ENCODE results near the gene RAC3.

Gene RAC3

DNA sequence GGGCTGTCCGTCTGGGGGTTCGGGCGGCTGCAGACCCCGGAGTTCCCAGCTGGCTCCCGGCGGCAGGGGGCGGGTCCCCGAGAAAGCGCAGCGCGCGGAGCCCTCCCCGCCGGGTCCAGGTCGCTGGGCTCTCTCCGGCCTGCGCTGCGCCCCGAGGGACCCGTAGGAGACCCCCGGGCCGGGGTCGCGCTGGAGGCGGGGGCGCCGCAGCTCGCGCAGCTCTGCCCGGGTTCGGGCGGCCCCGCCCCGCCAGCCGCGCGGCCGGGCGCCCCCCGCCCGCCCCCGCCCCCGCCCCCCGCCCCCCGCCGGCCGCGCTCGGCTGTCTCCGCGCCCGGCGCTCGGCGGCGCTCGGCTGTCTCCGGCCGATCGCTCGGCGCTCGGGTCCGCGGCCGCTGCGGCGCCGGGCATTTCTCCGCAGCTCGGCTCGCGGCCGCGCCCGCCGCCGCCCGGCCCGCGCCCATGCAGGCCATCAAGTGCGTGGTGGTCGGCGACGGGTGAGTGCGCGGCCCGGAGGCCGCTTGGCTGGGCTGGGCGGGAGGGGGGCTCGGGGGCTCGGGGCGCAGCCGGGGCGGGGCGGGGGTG is at the start of gene RAC3:
RAC3 (plus strand) TSS at position 376 of the 582 bp plus-strand sequence; CDS start at position 460, 84 bp downstream.
- DNase-seq: no peak

DNA sequence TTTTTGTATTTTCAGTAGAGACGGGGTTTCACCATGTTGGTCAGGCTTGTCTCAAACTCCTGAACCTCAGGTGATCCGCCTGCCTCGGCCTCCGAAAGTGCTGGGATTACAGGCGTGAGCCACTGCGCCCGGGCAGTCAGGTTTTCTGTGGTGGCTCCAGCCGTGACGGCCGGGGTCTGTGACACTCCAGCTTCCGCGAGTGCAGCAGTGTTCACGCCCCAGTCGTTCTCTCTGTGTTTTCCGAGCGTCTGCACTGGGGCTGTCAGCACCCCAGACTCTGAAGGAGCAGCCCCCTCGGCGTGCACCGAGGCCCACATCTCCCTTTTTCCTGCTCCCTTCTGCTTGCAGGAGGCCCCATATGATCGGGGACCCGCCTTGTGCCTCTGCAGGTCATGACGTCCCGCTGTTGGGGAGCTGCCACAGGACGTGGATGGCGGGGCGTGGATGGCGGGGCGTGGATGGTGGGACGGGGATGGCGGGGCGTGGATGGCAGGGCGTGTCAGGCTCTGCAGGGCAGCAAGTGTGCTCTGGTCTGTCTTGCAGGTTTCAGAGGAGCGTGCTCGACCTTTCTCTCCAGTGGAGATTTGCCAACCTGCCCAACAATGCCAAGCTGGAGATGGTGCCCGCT is 48.4 kb upstream of the RAC3 start:
- DNase-seq: no peak

DNA sequence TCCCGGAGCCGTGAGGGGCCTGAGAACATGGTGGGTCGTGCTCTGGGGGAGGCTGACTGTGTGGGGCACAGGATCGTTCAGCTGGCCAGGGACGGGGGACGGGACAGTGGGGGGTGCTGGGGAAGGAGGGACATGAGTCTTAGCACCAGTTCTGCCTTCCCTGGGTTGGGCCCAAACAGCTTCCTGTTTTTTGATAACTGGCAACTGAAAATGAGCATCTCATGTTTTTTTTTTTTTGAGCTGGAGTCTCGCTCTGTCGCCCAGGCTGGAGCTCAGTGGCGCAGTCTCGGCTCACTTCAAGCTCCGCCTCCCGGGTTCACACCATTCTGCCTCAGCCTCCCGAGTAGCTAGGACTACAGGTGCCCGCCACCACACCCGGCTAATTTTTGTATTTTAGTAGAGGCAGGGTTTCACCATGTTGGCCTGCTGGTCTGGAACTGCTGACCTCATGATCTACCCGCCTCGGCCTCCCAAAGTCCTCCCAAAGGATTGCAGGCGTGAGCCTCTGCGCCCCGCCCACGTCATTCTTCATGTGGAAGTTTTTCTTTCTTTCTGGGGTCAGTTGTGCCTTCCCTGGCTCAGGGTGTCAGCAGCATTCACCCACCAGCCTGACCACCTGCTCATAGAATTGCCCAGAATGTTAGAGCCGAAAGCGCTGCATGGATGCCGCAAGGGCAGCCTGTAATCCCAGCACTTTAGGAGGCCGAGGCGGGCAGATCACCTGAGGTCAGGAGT is 47.7 kb upstream of the RAC3 start:
- no peak for DNase-seq

DNA sequence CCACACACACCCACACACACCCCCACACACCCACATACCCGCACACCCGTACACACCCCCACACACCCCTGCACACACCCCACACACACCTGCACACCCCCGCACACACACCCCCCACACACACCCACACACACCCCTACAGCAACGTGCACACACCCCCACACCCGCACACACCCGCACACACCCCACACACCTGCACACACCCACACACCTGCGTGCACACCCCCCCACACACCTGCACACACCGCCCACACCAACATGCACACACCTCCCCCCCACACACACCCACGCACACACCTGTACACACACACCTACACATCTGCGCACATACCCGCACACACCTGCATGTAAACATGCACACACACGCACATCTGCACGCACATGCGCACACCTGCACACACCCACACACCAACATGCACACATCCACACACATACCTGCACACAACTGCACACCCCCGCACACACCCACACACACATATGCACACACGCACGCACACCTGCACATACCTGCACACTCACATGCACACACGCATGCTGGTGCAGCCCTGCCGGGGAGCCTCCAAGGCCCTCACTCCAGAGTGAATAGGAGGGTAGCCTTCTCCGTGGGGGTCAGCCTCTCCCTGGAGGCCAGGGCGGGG is 46.6 kb upstream of the RAC3 start:
- no peak for DNase-seq

DNA sequence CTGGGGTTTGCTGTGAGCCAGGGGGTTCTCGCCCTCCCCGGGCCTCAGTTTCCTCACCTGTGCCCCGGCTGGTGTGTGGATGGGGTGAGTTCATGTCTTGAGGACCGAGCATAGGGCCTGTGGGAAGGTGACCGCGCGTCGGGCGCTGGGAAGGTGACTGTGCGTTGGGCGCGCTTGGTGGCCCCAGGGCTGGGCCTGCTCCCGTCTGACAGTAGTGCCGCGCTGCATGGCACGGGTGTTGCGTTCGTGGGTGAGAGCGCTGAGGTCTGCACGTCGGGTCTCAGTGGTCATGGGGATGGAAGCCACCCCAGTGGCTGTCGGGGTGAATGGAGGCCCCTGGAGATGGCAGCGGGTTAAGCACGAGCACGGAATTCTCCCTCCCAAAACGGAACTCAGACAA is 44.9 kb upstream of the RAC3 start:
- no peak for DNase-seq

DNA sequence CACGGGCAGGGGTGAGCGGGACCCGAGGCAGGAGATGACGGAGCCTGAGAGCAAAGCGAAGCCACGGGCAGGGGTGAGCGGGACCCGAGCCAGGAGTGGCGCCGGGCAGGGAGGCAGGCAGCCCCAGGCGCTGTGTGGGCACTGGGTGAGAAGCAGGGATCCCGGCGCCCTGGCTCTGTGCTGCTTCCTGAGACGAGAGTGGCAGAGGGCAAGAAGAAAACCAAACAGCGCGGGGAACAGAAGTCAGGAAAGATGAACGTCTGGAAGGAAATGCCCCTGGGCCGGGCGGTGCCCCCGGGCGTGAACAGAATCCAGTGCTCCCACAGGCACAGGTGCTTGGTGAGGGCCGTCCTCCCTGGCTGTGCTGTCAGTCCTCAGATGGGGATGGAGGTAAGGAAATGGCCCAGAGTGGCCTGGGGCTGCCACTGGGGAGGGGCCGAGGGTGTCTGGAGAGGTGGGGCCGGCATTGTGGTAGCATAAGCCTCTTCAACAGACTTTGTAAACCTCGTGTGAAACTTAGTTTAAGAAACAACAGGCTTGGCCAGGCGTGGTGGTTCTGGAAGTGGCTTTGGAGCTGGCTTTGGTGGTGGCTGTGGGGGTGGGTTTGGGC is 44.2 kb upstream of the RAC3 start:
- DNase-seq: no peak

DNA sequence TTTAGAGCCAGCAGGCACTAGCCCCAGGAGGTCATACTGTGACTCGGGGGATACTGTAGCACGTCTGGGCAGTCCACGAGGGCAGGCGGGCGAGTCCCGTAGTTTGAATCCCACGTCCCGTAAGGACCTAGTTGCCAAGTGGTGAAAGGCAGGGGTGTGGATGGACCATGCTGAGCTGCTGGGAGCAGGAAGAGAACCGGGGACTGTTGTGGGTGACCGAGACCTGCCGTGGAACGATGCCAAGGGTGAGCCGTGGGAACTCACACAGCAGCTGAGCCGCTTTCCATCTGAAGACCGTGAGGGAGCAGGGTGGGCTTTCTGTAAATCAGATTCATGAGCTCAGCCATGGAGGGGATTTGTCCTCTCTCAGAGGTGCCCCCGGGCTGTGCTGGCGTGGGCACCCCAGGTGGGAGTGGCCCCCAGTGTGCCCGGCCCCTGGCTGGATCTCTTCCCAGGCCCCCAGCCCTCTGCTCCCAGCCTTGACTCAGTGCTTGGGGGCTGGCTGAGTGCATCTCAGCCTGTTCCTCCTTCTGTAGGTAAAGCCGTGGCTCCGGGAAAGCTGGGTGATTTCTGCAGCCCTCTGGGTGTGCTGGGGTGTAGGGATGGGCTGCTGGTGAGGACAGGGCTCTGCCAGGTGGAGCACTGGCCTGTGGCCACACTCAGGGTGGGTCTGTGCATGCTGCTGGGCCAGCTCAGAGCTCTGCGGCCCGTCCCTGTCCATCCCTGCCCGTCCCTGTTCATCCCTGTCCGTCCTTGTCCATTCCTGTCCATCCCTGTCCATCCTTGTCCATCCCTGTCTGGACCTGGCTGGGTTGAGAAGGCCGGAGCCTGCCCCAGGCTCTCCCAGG is 40.4 kb upstream of the RAC3 start:
- no peak for DNase-seq

DNA sequence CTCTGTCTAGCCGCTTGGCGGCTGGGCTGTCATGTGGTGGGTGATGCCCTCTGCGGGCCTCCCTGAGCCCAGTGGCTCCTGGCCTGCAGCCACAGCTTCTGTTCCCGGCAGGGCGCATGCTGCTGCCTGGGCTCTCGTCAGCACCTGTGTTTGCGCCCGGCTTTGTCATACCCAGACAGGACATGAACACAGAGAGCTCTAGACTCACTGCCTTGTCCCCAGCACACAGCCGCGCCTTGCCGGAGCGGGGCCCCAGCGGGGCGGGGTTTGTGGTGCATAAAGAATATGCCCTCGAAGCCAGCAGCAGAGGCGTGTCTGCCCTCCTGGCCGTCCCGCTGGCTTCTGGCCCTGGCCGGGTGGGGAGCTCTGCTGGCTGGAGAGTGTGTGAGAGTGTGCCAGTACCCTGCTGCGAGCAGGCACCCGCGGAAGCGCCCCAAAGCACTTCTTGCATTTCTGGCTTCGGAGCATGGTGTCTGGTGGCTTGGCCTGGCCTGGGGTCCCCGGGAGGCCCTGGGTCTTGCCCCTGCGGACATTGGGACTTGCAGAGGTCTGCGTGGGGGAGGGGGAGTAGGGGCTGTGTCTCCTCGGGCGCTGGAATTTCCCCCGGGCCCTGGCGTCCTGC is 39.7 kb upstream of the RAC3 start:
- DNase-seq: no peak

DNA sequence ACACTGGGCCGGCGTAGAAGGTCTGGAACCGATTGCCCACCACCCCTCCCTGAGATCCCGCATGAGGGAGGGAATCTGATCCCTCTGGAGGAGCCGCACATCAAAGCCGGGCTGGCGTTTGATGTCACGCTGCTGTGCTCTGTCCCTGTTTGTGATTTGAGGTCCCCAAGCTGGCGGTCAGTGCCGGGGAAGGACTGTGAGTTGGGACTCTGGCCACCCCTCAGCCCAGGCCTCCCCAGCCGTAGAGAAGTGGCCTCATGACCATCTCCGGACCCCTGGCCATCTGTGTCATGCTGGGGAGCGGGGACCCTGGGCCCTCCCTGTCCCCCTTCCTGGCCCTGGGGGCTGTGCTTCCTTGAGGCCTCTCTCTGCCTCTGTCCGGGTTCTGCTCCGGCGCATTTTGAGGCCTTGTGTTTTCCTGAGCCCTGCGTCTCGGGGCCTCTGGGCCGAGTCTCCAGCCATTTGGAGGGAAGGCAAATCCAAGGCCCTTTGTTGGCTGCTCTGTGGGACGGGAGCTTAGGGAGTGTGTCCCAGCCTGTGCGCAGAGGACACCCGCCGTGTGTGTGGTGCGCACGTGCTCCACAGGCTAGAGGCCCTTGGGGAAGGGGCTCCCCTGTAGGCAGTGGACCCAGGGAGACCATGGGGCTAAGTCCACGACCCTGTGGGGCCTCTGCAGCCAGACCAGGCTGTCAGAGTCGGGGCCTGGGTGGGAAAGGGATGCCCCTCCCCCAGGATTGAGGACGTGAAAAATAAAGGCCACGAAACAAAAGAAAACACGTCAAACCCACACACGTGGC is 39.0 kb upstream of the RAC3 start:
- no peak for DNase-seq

DNA sequence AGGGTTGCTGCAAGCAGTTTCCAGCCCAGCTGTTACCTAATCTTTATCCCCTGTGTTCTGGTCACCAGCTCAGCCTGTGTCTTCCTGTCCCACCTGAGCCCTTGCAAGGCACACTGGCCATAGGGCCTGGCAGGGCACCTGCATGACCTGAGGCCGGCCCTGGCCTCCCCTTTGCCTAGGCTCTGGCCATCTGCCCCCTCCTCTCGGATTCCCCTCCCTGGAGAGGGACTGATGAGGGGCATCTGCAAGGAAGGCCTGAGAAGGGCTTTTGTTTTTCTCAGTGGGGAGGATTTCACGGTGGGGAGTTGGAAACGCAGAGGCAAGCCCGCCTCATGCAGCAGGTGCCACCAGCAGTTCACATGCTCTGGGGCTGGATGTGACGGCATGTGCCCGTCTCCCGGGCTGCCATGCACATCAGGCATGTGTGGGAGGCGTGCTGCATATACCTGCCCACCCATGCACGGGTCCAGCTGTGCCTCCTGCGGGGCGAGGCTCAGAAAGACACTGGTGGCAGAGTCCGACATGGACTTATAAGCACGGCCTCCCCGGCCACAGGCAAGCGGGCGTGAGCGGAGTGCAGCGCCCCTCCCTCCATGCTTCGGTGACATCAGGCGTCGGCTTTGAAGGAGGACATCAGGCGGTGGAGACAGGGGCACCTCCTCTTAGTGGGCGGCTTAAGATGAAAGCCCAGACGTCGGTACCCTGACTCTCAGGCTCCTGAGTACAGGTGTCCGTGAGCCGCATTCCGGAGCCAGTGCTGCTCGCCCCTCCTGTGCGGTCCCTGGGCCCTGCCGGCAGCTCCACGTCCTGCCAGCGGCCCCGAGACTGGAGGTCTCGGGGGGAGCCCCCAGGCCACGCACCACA is 37.5 kb upstream of the RAC3 start:
- DNase-seq: no peak

DNA sequence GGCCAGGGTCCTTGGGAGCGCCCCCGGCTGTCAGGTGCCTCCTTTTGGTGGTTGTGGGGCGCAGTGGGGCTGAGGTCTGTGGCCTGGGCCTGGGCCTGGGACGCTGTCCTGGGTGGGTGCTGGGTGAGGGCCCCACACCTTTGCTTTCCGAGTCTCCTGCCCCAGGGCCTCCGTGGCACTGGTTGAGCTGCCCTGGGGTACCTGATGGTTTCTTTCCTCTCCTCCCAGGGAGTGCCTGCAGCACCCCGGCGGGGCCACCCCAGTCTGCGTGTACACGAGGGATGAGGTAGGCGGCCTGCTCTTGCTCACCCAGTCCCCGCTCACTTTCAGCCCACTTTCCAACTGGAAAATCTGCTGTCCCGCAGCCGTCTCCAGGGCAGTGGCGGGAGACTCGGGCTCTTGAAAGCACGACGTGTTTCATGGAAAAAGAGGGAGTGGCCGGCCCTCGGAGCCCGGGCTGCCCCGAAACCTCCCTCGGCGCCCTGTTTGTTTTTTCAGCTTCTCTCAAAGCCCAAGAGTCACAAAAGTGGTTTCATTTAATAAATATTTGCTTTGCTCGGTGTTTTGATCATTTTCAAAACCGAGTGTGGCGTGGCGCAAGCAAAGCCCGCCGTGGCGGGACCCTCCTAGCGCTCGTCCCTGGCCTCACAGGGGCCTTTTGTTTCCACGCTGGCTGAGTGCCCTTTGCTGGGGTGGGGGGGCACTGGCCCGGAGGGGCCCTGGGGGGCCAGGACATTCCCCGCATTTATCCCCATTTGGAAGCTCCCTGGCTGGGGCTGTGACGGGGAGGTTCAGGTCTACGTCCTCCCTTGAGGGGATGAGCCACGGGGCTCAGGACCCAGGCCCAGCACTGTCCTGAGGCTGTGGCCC is 36.6 kb upstream of the RAC3 start:
- DNase-seq: no peak

DNA sequence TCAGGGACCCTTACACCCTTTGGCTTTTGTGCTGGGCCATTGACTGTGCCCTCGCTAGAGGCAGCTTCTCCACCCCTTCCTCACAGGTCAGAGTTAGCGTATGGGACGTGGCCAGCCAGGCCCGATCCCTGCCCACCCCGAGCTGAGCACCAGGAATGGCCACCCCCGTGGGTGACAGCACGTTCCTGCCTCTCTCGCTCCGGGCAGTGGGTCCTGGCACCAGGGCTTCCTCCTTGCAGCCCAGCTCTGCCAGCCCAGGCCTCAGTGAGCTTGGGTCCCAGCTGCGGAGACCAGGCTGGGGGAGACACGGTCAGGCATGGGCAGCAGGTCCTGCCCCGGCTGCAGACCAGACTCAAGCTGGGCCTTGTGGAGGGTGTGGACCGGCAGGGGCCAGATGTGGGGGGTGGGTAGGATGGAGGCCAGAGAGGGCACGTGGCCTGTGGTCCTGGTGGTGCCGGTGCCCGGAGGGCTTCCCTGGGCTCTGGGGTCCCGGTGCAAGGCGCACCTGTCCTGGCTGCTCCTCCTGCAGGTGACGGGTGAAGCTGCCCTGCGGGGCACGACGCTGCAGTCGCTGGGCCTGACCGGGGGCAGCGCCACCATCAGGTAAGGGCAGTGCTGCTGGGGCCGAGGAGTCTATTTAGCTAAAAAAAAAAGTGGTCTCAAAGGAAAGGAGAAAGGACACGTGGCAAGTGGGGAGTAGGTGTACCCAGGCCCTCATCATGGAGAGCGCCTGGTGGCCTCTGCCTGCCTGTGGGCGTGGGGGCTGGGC is 35.8 kb upstream of the RAC3 start:
- no peak for DNase-seq

DNA sequence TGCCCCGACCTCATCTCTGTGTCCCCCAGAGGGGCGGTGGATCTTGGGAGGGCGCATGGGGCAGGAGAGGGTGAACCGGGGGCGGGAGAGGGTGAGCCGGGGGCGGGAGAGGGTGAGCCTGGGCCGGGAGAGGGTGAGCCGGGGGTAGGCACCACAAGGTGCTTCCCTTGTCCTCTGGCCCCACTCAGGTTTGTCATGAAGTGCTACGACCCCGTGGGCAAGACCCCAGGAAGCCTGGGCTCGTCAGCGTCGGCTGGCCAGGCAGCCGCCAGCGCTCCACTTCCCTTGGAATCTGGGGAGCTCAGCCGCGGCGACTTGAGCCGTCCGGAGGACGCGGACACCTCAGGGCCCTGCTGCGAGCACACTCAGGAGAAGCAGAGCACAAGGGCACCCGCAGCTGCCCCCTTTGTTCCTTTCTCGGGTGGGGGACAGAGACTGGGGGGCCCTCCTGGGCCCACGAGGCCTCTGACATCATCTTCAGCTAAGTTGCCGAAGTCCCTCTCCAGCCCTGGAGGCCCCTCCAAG is 35.2 kb upstream of the RAC3 start:
- no peak for DNase-seq

DNA sequence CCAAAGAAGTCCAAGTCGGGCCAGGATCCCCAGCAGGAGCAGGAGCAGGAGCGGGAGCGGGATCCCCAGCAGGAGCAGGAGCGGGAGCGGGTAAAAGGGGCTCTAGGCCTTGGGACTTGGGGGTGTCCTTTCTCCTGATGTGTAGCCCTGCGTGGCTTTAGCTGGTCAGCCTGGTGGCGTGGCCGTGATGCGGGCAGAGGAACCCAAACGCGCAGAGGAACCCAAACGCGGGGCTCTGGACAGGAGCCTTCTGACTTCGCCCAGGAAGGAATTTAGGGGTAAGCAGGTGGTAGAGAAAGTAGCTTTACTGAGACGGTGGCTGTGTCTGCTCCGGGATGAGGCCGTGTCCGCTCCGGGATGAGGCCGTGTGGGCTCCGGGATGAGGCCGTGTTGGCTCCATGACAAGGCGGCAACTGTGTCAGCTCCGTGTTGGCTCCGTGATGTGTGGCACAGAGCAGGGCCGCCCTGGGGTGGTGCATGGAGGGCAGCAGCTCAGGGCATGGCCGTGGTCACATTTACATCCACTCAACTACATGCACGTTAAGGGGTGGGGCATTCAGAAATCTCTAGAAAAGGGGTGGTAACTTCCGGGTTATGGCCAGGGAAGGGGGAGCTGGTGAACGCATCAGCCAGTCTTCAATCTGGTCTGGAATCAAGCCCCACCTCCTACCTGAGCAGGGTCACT is 34.6 kb upstream of the RAC3 start:
- no peak for DNase-seq

DNA sequence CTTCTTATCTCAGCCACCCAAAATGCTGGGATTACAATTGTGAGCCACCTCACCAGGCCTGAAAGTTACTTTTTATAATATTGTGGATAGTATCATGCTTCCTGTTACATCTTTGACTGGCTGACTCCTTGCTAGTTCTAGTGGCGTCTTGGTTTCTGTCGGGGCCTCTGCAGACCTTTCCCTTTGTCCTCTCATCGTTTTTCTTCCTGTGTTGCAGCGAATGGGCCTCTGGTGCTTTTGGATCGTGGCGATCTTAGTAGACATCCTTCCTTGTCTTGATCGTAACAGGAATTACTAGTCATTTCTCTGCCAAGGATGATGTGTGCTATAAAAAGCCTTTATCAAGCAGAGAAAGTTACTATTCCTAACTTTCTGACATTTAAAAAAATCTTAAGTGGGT is 33.3 kb upstream of the RAC3 start:
- DNase-seq: no peak

DNA sequence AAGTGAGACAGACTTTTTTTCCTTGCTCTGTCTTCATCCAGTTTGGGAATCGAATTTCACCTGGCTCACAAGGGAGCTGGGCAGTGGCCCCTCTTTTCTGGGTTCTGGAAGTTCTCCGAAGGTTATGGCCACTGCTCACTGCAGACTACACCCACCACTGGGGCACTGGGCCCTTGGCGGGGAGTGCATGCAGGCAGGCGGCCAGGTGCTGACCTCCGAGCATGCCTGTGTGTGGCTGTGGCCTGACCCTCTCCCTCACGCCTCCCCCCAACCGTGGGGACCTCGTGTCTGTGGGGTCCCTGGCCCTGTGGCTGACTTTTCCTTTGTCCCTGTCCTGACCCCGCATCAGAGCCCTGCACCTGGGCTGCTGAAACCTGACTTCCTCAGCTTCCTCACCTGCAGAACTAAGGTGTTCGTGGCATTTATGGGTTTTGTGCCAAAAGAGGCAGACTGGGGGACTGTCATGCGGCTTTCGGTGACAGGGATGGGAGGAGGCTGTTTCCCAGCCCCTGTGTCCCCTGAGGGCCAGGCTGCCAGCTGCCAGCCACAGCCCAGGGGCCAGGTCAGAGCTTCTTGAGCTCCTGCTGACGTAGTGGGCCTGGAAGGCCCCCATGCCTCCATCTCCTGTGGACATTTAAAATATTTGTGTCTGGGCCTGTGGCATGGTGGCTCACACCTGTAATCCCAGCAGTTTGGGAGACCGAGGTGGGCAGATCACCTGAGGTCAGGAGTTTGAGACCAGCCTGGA is 32.6 kb upstream of the RAC3 start:
- DNase-seq: no peak

DNA sequence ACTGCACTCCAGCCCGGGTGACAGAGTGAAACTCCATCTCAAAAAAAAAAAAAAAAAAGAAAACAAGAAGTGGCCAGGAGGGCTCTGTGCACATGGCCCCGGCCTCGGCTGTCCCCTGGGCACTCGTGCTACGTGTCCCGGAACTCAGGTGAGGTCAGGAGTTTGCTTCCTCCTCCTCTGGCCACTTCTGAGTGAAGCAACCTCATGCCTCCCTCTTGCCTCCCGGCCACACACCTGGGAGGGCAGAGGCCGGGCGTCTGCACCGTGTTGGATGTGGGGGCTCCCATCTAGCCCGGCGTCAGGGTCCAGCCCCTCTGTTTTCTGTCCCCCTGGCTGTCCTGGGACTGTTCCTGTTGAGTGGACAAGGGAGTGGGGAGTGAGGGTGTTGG is 31.9 kb upstream of the RAC3 start:
- DNase-seq: no peak
